Mesendoderm (in vitro differentiated cells): ENCODE measurements around the gene PP2D1.

Experiments
- DNase-seq: peaks from one replicate; pipeline ENCODE4 v3.0.0; 2013
- H2AK5ac ChIP-seq: 2 replicates; pipeline ENCODE4 v1.6.1; 2013; ENCODE audit warnings: low read length, inconsistent platforms
- H2BK120ac ChIP-seq: 2 replicates; pipeline ENCODE4 v1.6.1; 2013; ENCODE audit warnings: low read depth, mild to moderate bottlenecking, low read length, moderate library complexity, mixed read lengths
- H2BK15ac ChIP-seq: replicated peaks from 2 replicates; pipeline ENCODE4 v1.6.1; 2013; ENCODE audit warnings: low read depth, mild to moderate bottlenecking, moderate library complexity
- H2BK5ac ChIP-seq: 2 replicates; pipeline ENCODE4 v1.6.1; 2013; ENCODE audit warnings: low read length, inconsistent platforms
- H3K18ac ChIP-seq: 2 replicates; pipeline ENCODE4 v1.6.1; 2013; ENCODE audit warnings: mild to moderate bottlenecking, low read length, mixed read lengths
- H3K23ac ChIP-seq: one replicate; pipeline ENCODE4 v1.6.1; 2013; ENCODE audit warnings: low read length
- H3K27ac ChIP-seq: 2 replicates; pipeline ENCODE4 v1.5.1; 2013; ENCODE audit warnings: low read depth, mild to moderate bottlenecking, inconsistent platforms, low read length, moderate library complexity
- H3K27me3 ChIP-seq: 2 replicates; pipeline ENCODE4 v1.6.1; 2013; ENCODE audit warnings: low read length, control low read depth, mild to moderate bottlenecking, inconsistent platforms; ENCODE audit not compliant: insufficient read depth, poor library complexity
- H3K36me3 ChIP-seq: 2 replicates; pipeline ENCODE4 v1.6.1; 2013; ENCODE audit warnings: low read length, inconsistent platforms; ENCODE audit not compliant: control insufficient read depth, insufficient read depth
- H3K4ac ChIP-seq: one replicate; pipeline ENCODE4 v1.6.1; 2013; ENCODE audit warnings: low read depth, mild to moderate bottlenecking, low read length, moderate library complexity
- H3K4me1 ChIP-seq: 2 replicates; pipeline ENCODE4 v1.6.1; 2013; ENCODE audit warnings: low read depth, low read length, inconsistent platforms; ENCODE audit not compliant: control insufficient read depth
- H3K4me2 ChIP-seq: 2 replicates; pipeline ENCODE4 v1.6.1; 2013; ENCODE audit warnings: low read length
- H3K4me3 ChIP-seq: 2 replicates; pipeline ENCODE4 v1.5.1; 2013; ENCODE audit warnings: mild to moderate bottlenecking, low read length
- H3K56ac ChIP-seq: one replicate; pipeline ENCODE4 v1.6.1; 2013; ENCODE audit warnings: low read length
- H3K79me1 ChIP-seq: 2 replicates; pipeline ENCODE4 v1.6.1; 2013; ENCODE audit warnings: low read length, inconsistent platforms
- H3K79me2 ChIP-seq: 2 replicates; pipeline ENCODE4 v1.6.1; 2013; ENCODE audit warnings: mild to moderate bottlenecking, low read length; ENCODE audit not compliant: control insufficient read depth, insufficient read depth
- H3K9ac ChIP-seq: 2 replicates; pipeline ENCODE4 v1.6.1; 2013; ENCODE audit warnings: low read length, inconsistent platforms
- H4K5ac ChIP-seq: one replicate; pipeline ENCODE4 v1.6.1; 2013; ENCODE audit warnings: low read length
- H4K8ac ChIP-seq: one replicate; pipeline ENCODE4 v1.6.1; 2013; ENCODE audit warnings: low read depth, mild to moderate bottlenecking, control low read depth, low read length, moderate library complexity
- WGBS: extraction: QIAGEN DNeasy Blood & Tissue Kit; methylation state at CpG from one replicate; pipeline ENCODE4 v1.1.7; 2013; ENCODE audit warnings: low lambda C conversion rate, missing lambda C conversion rate; ENCODE audit not compliant: insufficient coverage; ENCODE audit errors: extremely low coverage; 5-methylcytosine and 5-hydroxymethylcytosine counted together

PP2D1 gene

DNA sequence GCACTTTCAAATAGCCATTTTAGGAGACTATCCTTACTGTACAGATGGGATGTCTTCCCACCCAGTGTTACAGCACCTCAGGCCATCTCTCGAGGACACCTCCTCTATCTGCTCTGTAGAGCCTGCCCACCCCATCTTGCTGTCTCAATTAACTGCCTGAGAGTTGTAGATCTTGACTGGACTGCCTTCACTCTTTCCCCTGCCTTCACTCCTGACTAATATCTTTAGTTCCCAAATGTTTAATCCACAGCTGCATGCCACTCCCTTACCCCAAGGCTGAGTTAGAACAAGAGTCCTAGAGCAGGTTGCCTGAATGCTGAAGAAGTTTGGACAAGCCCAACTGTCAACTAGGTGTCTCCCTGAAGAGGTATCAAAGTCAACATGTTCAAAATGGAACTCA lies 1.3 kb upstream of the PP2D1 start:
- WGBS = no CpG with 5 or more reads among the region's 1 CpG
- Histone ChIP-seq H3K36me3 (no peaks in the 10 kb centered on the region), H4K5ac (no peak overlapping the region), H3K18ac (no peak overlapping the region), H3K4me1 (no peaks in the 10 kb centered on the region), H3K56ac (no peak overlapping the region), H3K79me1 (no peaks in the 10 kb centered on the region), H2BK120ac (no peak overlapping the region), H3K23ac (no peak overlapping the region), H3K27me3 (no peaks in the 10 kb centered on the region), H2AK5ac (no peak overlapping the region), H3K4ac (no peak overlapping the region), H4K8ac (no peak overlapping the region), H3K27ac (no peak overlapping the region), H2BK15ac (no peak overlapping the region), H3K9ac (no peak overlapping the region), H3K79me2 (no peaks in the 10 kb centered on the region), H2BK5ac (no peak overlapping the region), H3K4me3 (no peak overlapping the region), H3K4me2 (no peak overlapping the region)
- no peak for DNase-seq

GRCh38 chr3:20008646-20009045 lies 3.4 kb downstream of the PP2D1 start:
- no peak overlapping the region for H3K23ac ChIP-seq
- no peak overlapping the region for H3K27ac ChIP-seq
- WGBS = no CpG with 5 or more reads among the region's 2 CpGs
- H3K56ac ChIP-seq = no peak overlapping the region
- no peaks in the 10 kb centered on the region for H3K79me2 ChIP-seq
- H3K4me2 ChIP-seq = no peak overlapping the region
- no peak overlapping the region for H2BK15ac ChIP-seq
- H3K79me1 ChIP-seq = no peaks in the 10 kb centered on the region
- H3K4me1 ChIP-seq = no peaks in the 10 kb centered on the region
- DNase-seq = no peak
- H2BK5ac ChIP-seq = no peak overlapping the region
- no peak overlapping the region for H3K4me3 ChIP-seq
- H2BK120ac ChIP-seq = no peak overlapping the region
- H4K5ac ChIP-seq = no peak overlapping the region
- no peak overlapping the region for H3K18ac ChIP-seq
- H3K27me3 ChIP-seq = no peaks in the 10 kb centered on the region
- H2AK5ac ChIP-seq = no peak overlapping the region
- H4K8ac ChIP-seq = no peak overlapping the region
- no peaks in the 10 kb centered on the region for H3K36me3 ChIP-seq
- no peak overlapping the region for H3K9ac ChIP-seq
- H3K4ac ChIP-seq = no peak overlapping the region

DNA sequence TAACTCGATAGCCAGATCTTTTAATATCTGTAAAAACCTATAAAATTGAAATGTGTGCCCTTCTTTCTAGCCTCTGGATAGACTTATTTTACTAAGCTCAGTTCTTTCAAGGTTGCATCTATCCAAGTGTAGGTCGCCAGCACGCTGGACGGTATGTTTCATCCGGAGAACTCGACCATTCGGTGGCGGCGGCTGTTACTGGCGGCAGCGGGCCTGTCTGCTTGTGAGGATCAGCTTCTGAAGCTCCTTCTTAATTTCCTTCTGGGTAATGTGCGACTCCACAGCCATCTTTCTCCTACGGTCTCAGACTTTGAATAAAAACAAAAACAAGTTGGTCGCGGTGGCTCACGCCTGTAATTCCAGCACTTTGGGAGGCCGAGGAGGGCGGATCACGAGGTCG lies 4.1 kb downstream of the PP2D1 start:
- H4K5ac ChIP-seq = no peak overlapping the region
- H3K79me2 ChIP-seq = no peaks in the 10 kb centered on the region
- H2BK5ac ChIP-seq = no peak overlapping the region
- no peak overlapping the region for H3K4me3 ChIP-seq
- H3K4me1 ChIP-seq = no peaks in the 10 kb centered on the region
- H3K27me3 ChIP-seq = no peaks in the 10 kb centered on the region
- H4K8ac ChIP-seq = no peak overlapping the region
- H3K56ac ChIP-seq = no peak overlapping the region
- no peak overlapping the region for H2BK15ac ChIP-seq
- no peak overlapping the region for H3K27ac ChIP-seq
- no CpG with 5 or more reads among the region's 20 CpGs for WGBS
- no peak overlapping the region for H3K23ac ChIP-seq
- no peak overlapping the region for H2AK5ac ChIP-seq
- H3K79me1 ChIP-seq = no peaks in the 10 kb centered on the region
- no peak overlapping the region for H3K4me2 ChIP-seq
- no peak overlapping the region for H2BK120ac ChIP-seq
- H3K36me3 ChIP-seq = no peaks in the 10 kb centered on the region
- no peak overlapping the region for H3K18ac ChIP-seq
- no peak overlapping the region for H3K4ac ChIP-seq
- no peak for DNase-seq
- H3K9ac ChIP-seq = no peak overlapping the region

DNA sequence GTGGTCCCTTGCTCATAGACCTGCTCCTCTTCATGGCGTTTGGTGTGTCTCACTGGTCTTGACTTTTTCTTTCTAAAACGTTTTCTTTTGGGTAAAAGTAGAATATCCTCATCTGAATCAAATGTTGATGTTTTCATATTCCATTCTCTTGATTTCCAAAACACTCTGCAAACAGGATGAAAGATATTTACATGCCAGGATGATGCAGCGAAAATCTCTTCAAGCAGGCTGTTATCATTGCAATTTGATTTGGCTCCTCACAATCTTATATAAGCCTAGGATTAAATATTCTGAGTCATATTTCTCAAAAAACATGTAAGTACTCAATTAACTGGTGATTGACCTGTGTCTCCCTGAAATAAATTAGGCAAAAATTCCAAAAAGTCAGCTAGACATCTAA lies 10.1 kb downstream of the PP2D1 start:
- Histone ChIP-seq H2BK5ac (no peak overlapping the region), H3K23ac (no peak overlapping the region), H3K18ac (no peak overlapping the region), H3K4me1 (no peaks in the 10 kb centered on the region), H3K4ac (no peak overlapping the region), H3K27ac (no peak overlapping the region), H3K79me2 (no peaks in the 10 kb centered on the region), H3K9ac (no peak overlapping the region), H3K56ac (no peak overlapping the region), H4K8ac (no peak overlapping the region), H3K4me2 (no peak overlapping the region), H3K79me1 (no peaks in the 10 kb centered on the region), H3K27me3 (no peaks in the 10 kb centered on the region), H3K36me3 (no peaks in the 10 kb centered on the region), H2BK120ac (no peak overlapping the region), H4K5ac (no peak overlapping the region), H2AK5ac (no peak overlapping the region), H3K4me3 (no peak overlapping the region), H2BK15ac (no peak overlapping the region)
- DNase-seq = no peak
- WGBS = no CpG with 5 or more reads among the region's 3 CpGs

GRCh38 chr3:19997502-19997901 lies 14.6 kb downstream of the PP2D1 start:
- no peak overlapping the region for H2BK15ac ChIP-seq
- no peak overlapping the region for H3K4ac ChIP-seq
- no CpG with 5 or more reads among the region's 4 CpGs for WGBS
- no peaks in the 10 kb centered on the region for H3K4me1 ChIP-seq
- no peaks in the 10 kb centered on the region for H3K79me1 ChIP-seq
- no peak overlapping the region for H3K18ac ChIP-seq
- no peak for DNase-seq
- no peak overlapping the region for H4K8ac ChIP-seq
- no peaks in the 10 kb centered on the region for H3K27me3 ChIP-seq
- no peaks in the 10 kb centered on the region for H3K79me2 ChIP-seq
- no peak overlapping the region for H3K4me2 ChIP-seq
- no peaks in the 10 kb centered on the region for H3K36me3 ChIP-seq
- no peak overlapping the region for H2AK5ac ChIP-seq
- H3K27ac ChIP-seq = no peak overlapping the region
- H4K5ac ChIP-seq = no peak overlapping the region
- H3K4me3 ChIP-seq = no peak overlapping the region
- no peak overlapping the region for H2BK5ac ChIP-seq
- no peak overlapping the region for H3K56ac ChIP-seq
- no peak overlapping the region for H3K9ac ChIP-seq
- no peak overlapping the region for H3K23ac ChIP-seq
- no peak overlapping the region for H2BK120ac ChIP-seq

GRCh38 chr3:19994796-19995195 lies 17.3 kb downstream of the PP2D1 start:
- no peaks in the 10 kb centered on the region for H3K4me1 ChIP-seq
- no peaks in the 10 kb centered on the region for H3K27me3 ChIP-seq
- no CpG with 5 or more reads among the region's 2 CpGs for WGBS
- no peak overlapping the region for H4K5ac ChIP-seq
- no peaks in the 10 kb centered on the region for H3K79me2 ChIP-seq
- no peak overlapping the region for H3K4ac ChIP-seq
- no peak overlapping the region for H3K56ac ChIP-seq
- H3K9ac ChIP-seq = no peak overlapping the region
- no peak overlapping the region for H2BK15ac ChIP-seq
- no peak overlapping the region for H2BK120ac ChIP-seq
- H2AK5ac ChIP-seq = no peak overlapping the region
- H3K18ac ChIP-seq = no peak overlapping the region
- no peaks in the 10 kb centered on the region for H3K79me1 ChIP-seq
- H4K8ac ChIP-seq = no peak overlapping the region
- H3K23ac ChIP-seq = no peak overlapping the region
- no peaks in the 10 kb centered on the region for H3K36me3 ChIP-seq
- H2BK5ac ChIP-seq = no peak overlapping the region
- no peak for DNase-seq
- H3K27ac ChIP-seq = no peak overlapping the region
- no peak overlapping the region for H3K4me2 ChIP-seq
- H3K4me3 ChIP-seq = no peak overlapping the region
